Uterus (tissue), 4 donors: ENCODE data around the gene TM9SF1. TPM values are rescaled to one million over a fixed set of nuclear protein-coding genes. Genes with fewer than 3 reads are reported as not detected.
"Not testable (repeated sequence)": the region's sequence is repeated elsewhere in the genome, so short reads cannot be mapped to it uniquely, and the experiment has no call there.

Experiments used
- DNase-seq, 2 donors: peaks; one replicate each; pipeline ENCODE4 v3.0.0-alpha.2; 2019 to 2020
- H3K27ac ChIP-seq, 2 donors: fragments of 200-600 bp; sonication (generic); 1 replicate in 1 of 2; 2 replicates in 1 of 2; pipeline ENCODE4 v1.5.1; 2016 to 2018
- H3K27me3 ChIP-seq, 2 donors: fragments of 200-600 bp; sonication (generic); one replicate each; pipeline ENCODE4 v1.5.1; 2018 to 2019; ENCODE audit warnings: control low read depth in 1 of 2
- H3K36me3 ChIP-seq, 2 donors: fragments of 200-600 bp; sonication (generic); one replicate each; pipeline ENCODE4 v1.5.1; 2019; ENCODE audit warnings: control low read depth in 1 of 2
- H3K4me1 ChIP-seq, 2 donors: fragments of 200-600 bp; sonication (generic); one replicate each; pipeline ENCODE4 v1.5.1; 2018 to 2019; ENCODE audit warnings: control low read depth in 1 of 2
- H3K4me3 ChIP-seq, 2 donors: fragments of 200-600 bp; sonication (generic); 1 replicate in 1 of 2; 2 replicates in 1 of 2; pipeline ENCODE4 v1.5.1; 2018 to 2019; ENCODE audit warnings: mild to moderate bottlenecking in 1 of 2
- H3K9me3 ChIP-seq, 2 donors: fragments of 200-600 bp; sonication (generic); one replicate each; pipeline ENCODE4 v1.5.1; 2019; ENCODE audit warnings: control low read depth in 1 of 2
- CTCF ChIP-seq, 4 experiments: fragments of 200-600 bp in 2 of 4; fragments of 450-650 bp in 2 of 4; sonication (generic) in 2 of 4; IDR thresholded peaks; one replicate each; pipeline ENCODE4 v1.5.1; 2016 to 2019; ENCODE audit warnings: antibody characterized with exemption in 4 of 4, mild to moderate bottlenecking in 2 of 4, moderate library complexity in 1 of 4
- POLR2A ChIP-seq, 2 donors: fragments of 450-650 bp; IDR thresholded peaks; one replicate each; pipeline ENCODE4 v1.6.1; 2016; ENCODE audit warnings: antibody characterized with exemption in 2 of 2, mild to moderate bottlenecking in 1 of 2, moderate library complexity in 1 of 2
- intact Hi-C: fragments of 100-400 bp; cut with DNase I; formaldehyde crosslinking; loops from one replicate; pipeline ENCODE4 v1.15.1; 2023; ENCODE audit warnings: low total_unique reads
- total RNA-seq, 4 donors: library from RNA; depleted of rRNA in 3 of 4; stranded (reverse); fragments of >200 nt in 3 of 4; gene quantifications; one replicate each; pipeline versions ENCODE4 v1.1.0 to v1.2.4, GENCODE V29; 2014 to 2023
- donor health status: DM: yes; HTN: yes; CAD: no.

Gene TM9SF1
- total RNA-seq, 4 donors from 2014 or later: 31.2 to 79.8 (median 52.4) TPM

GRCh38 chr14:24207104-24207551, 11.9 kb upstream of the TM9SF1 start:
- H3K27me3 ChIP-seq: no peaks in the 10 kb centered on the region
- DNase-seq: no peak
- TF ChIP-seq CTCF (IDR thresholded peaks at IDR 0.05) (no peak), POLR2A (IDR thresholded peaks at IDR 0.05) (no peak)
- H3K36me3 ChIP-seq: no peaks in the 10 kb centered on the region
- H3K4me3 ChIP-seq: no peak overlapping the region
- no peaks in the 10 kb centered on the region for H3K9me3 ChIP-seq
- no peaks in the 10 kb centered on the region for H3K4me1 ChIP-seq
- intact Hi-C loops: no loop called here
- H3K27ac ChIP-seq: no peak overlapping the region

GRCh38 chr14:24206260-24207103, 11.2 kb upstream of the TM9SF1 start:
- H3K4me1 ChIP-seq: no peaks in the 10 kb centered on the region
- intact Hi-C loops: no loop called here
- DNase-seq: no peak
- TF ChIP-seq CTCF (IDR thresholded peaks at IDR 0.05) (no peak), POLR2A (IDR thresholded peaks at IDR 0.05) (no peak)
- H3K27ac ChIP-seq: no peak overlapping the region
- no peak overlapping the region for H3K4me3 ChIP-seq
- H3K36me3 ChIP-seq: no peaks in the 10 kb centered on the region
- H3K27me3 ChIP-seq: no peaks in the 10 kb centered on the region
- H3K9me3 ChIP-seq: no peaks in the 10 kb centered on the region

GRCh38 chr14:24204163-24205146, 9.2 kb upstream of the TM9SF1 start:
- Histone ChIP-seq H3K27me3 (no peaks in the 10 kb centered on the region), H3K36me3 (no peaks in the 10 kb centered on the region)
- TF ChIP-seq POLR2A (IDR thresholded peaks at IDR 0.05) (no peak), CTCF (IDR thresholded peaks at IDR 0.05) (no peak)

GRCh38 chr14:24203249-24203886, 8.1 kb upstream of the TM9SF1 start:
- H3K4me1 ChIP-seq, H3K36me3 ChIP-seq, H3K27me3 ChIP-seq, DNase-seq, H3K9me3 ChIP-seq, H3K4me3 ChIP-seq, intact Hi-C loops, H3K27ac ChIP-seq: not testable (repeated sequence)

More at GRCh38 chr14:24204163-24205146, 9.2 kb upstream of the TM9SF1 start:
- no peak overlapping the region for H3K27ac ChIP-seq
- DNase-seq: no peak
- H3K4me1 ChIP-seq: no peaks in the 10 kb centered on the region
- H3K9me3 ChIP-seq: no peaks in the 10 kb centered on the region
- intact Hi-C loops: no loop called here
- H3K4me3 ChIP-seq: no peak overlapping the region

GRCh38 chr14:24202538-24202937, 7.3 kb upstream of the TM9SF1 start:
- not testable (repeated sequence) for H3K27me3 ChIP-seq, H3K36me3 ChIP-seq

More at GRCh38 chr14:24202538-24202937, 7.3 kb upstream of the TM9SF1 start:
- intact Hi-C loops, DNase-seq, H3K4me3 ChIP-seq, H3K9me3 ChIP-seq, H3K27ac ChIP-seq, H3K4me1 ChIP-seq: not testable (repeated sequence)
